ENCODE data around the gene RPL5.

RPL5 gene

DNA sequence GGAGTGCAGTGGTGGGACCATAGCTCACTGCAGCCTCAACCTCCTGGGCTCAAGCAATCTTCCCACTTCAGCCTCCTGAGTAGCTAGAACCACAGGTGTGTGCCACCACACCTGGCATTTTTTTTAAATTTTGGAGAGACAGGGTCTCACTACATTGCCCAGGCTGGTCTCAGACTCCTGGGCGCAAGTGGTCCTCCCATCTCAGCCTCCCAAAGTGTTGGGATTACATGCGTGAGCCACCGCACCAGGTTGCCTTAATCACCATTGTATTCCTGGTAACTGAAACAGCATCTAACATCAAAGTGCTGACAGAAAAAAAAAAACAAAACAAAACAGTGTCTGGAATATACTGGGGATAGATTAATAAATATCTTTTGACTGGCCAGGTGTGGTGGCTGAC is 18.2 kb downstream of the RPL5 start:
- TF ChIP-seq, protein P1, sequence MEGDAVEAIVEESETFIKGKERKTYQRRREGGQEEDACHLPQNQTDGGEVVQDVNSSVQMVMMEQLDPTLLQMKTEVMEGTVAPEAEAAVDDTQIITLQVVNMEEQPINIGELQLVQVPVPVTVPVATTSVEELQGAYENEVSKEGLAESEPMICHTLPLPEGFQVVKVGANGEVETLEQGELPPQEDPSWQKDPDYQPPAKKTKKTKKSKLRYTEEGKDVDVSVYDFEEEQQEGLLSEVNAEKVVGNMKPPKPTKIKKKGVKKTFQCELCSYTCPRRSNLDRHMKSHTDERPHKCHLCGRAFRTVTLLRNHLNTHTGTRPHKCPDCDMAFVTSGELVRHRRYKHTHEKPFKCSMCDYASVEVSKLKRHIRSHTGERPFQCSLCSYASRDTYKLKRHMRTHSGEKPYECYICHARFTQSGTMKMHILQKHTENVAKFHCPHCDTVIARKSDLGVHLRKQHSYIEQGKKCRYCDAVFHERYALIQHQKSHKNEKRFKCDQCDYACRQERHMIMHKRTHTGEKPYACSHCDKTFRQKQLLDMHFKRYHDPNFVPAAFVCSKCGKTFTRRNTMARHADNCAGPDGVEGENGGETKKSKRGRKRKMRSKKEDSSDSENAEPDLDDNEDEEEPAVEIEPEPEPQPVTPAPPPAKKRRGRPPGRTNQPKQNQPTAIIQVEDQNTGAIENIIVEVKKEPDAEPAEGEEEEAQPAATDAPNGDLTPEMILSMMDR (IDR thresholded peaks at IDR 0.05; ENCODE audit: low read depth, low read length), result no peak
- DNase-seq (ENCODE audit: low read depth, low spot score), result no peak
- no peak overlapping the region for H3K4me3 ChIP-seq (ENCODE audit: low read depth, low read length)
- in situ Hi-C loops (cut with HindIII; ENCODE audit: low sequenced_read_pairs), result no loop called here

DNA sequence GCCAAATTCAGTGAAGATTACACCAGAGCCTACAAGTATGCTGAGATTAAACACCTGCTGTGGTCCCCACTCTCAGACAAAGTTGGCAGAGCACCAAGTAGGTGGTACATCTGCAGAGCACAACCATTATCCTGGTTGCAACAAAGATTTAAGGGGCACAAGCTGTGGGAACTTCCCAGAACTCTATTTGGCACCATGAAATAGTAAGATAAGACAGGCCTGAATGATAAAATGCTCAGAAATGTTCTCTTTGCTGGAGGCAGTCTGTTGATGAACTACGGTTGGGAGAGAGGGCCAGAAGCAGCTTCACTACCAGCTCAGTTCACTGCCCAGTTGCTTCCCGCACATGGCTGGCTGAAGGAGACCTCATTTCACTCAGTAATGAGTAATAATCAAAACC is 19.9 kb downstream of the RPL5 start:
- H3K4me3 ChIP-seq (ENCODE audit: low read depth, low read length), result no peak overlapping the region
- TF ChIP-seq, protein P1 (IDR thresholded peaks at IDR 0.05; ENCODE audit: low read depth, low read length), result no peak
- in situ Hi-C loops (cut with HindIII; ENCODE audit: low sequenced_read_pairs), result no loop called here
- DNase-seq (ENCODE audit: low read depth, low spot score), result no peak

GRCh38 chr1:92853299-92853698 is 21.5 kb downstream of the RPL5 start:
- in situ Hi-C loops (cut with HindIII; ENCODE audit: low sequenced_read_pairs), result no loop called here
- no peak for DNase-seq (ENCODE audit: low read depth, low spot score)
- H3K4me3 ChIP-seq (ENCODE audit: low read depth, low read length), result no peak overlapping the region
- TF ChIP-seq, protein P1 (IDR thresholded peaks at IDR 0.05; ENCODE audit: low read depth, low read length), result no peak

GRCh38 chr1:92854101-92854785 is 22.4 kb downstream of the RPL5 start:
- in situ Hi-C loops (cut with HindIII; ENCODE audit: low sequenced_read_pairs), result no loop called here
- H3K4me3 ChIP-seq (ENCODE audit: low read depth, low read length), result no peak overlapping the region
- TF ChIP-seq, protein P1 (IDR thresholded peaks at IDR 0.05; ENCODE audit: low read depth, low read length), result no peak
- DNase-seq (ENCODE audit: low read depth, low spot score), result no peak

GRCh38 chr1:92855236-92855635 is 23.4 kb downstream of the RPL5 start:
- DNase-seq (ENCODE audit: low read depth, low spot score), result no peak
- in situ Hi-C loops (cut with HindIII; ENCODE audit: low sequenced_read_pairs), result no loop called here
- TF ChIP-seq, protein P1 (IDR thresholded peaks at IDR 0.05; ENCODE audit: low read depth, low read length), result no peak
- no peak overlapping the region for H3K4me3 ChIP-seq (ENCODE audit: low read depth, low read length)

DNA sequence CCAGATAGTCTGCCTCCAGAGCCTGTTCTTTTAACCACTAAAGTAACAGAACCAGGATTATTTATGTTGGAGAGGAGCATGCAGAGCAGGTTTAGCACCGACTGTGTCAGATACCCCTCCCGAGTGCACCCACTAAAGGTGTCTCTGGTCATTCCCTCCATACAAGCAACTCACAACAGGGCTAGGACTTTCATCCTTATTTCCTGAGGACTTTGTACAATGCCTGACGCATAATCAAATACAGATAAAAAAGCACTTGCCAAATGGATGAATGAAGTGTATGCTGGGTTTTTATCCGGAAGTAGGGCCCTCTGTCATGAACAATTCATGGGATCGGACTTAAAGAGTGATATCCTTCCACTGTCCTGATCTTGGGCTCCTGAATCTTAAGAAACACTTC is 26.0 kb downstream of the RPL5 start:
- in situ Hi-C loops (cut with HindIII; ENCODE audit: low sequenced_read_pairs), result no loop called here
- no peak for DNase-seq (ENCODE audit: low read depth, low spot score)
- TF ChIP-seq, protein P1 (IDR thresholded peaks at IDR 0.05; ENCODE audit: low read depth, low read length), result no peak
- H3K4me3 ChIP-seq (ENCODE audit: low read depth, low read length), result no peak overlapping the region
